HEK293 (cell line): ENCODE data around the gene SLK.

Experiments used
- GLI4 ChIP-seq: fragments of 450-650 bp; formaldehyde crosslinking; IDR thresholded peaks from 2 replicates; pipeline ENCODE4 v1.5.1; 2016; ENCODE audit warnings: missing biosample characterization, missing genetic modification characterization
- SP2 ChIP-seq: fragments of 450-650 bp; formaldehyde crosslinking; IDR thresholded peaks from 2 replicates; pipeline ENCODE4 v1.5.1; 2016; ENCODE audit warnings: missing biosample characterization, missing genetic modification characterization
- ZBTB17 ChIP-seq: fragments of 450-650 bp; formaldehyde crosslinking; IDR thresholded peaks from 2 replicates; pipeline ENCODE4 v1.5.1; 2016; ENCODE audit warnings: missing biosample characterization, missing genetic modification characterization
- ZBTB8A ChIP-seq: fragments of 450-650 bp; formaldehyde crosslinking; IDR thresholded peaks from 2 replicates; pipeline ENCODE4 v1.5.1; 2016; ENCODE audit warnings: missing biosample characterization, missing genetic modification characterization
- ZEB2 ChIP-seq: fragments of 450-650 bp; formaldehyde crosslinking; IDR thresholded peaks from 2 replicates; pipeline ENCODE4 v1.5.1; 2016; ENCODE audit warnings: missing biosample characterization, missing genetic modification characterization
- ZNF133 ChIP-seq: fragments of 450-650 bp; formaldehyde crosslinking; IDR thresholded peaks from 2 replicates; pipeline ENCODE4 v1.5.1; 2016; ENCODE audit warnings: missing biosample characterization, missing genetic modification characterization
- ZNF501 ChIP-seq: fragments of 450-650 bp; formaldehyde crosslinking; IDR thresholded peaks from 2 replicates; pipeline ENCODE4 v1.5.1; 2016; ENCODE audit warnings: missing biosample characterization, missing genetic modification characterization
- ZNF660 ChIP-seq: fragments of 450-650 bp; IDR thresholded peaks from 2 replicates; pipeline ENCODE4 v1.5.1; 2018; ENCODE audit warnings: missing biosample characterization, mild to moderate bottlenecking, missing genetic modification characterization
- TF ChIP-seq, protein P1 (sequence below): fragments of 450-650 bp; formaldehyde crosslinking; IDR thresholded peaks from 2 replicates; pipeline ENCODE4 v1.5.1; 2016; ENCODE audit warnings: missing biosample characterization, missing genetic modification characterization
- TF ChIP-seq, protein P2 (sequence below): fragments of 450-650 bp; formaldehyde crosslinking; IDR thresholded peaks from 2 replicates; pipeline ENCODE4 v1.5.1; 2016; ENCODE audit warnings: missing biosample characterization, missing genetic modification characterization
- TF ChIP-seq, protein P3 (sequence below): fragments of 450-650 bp; formaldehyde crosslinking; IDR thresholded peaks from 2 replicates; pipeline ENCODE4 v1.5.1; 2016; ENCODE audit warnings: missing biosample characterization, missing genetic modification characterization, low read depth
- TF ChIP-seq, protein P4 (sequence below): fragments of 450-650 bp; formaldehyde crosslinking; IDR thresholded peaks from 2 replicates; pipeline ENCODE4 v1.5.1; 2016; ENCODE audit warnings: missing biosample characterization, missing genetic modification characterization

DNA sequence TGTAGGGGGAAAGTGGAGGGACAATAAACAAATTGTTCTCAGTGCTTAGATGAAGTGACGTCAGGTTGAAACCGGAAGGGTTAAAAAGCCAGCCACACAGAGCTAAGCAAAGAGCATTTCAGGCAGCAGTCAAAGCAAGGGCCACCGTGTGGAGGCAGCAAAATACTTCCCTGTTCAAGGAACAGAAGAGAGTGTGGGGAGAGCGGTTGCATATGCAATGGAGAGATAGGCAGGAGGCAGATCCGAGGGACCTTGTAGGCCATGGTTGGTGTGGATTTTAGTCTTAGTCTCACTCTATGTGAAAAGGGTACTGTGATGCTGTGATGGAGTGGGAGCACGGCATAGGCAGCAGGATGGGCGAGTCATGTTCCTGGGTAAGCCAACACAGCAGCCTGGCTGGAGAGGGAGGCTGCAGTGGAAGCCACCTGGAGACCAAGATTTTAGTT is 45.2 kb upstream of the SLK start:
- TF ChIP-seq ZNF660 (tag by site-specific recombination) (no peak), ZEB2 (no peak), SP2 (tag by site-specific recombination) (no peak), ZBTB8A (tag by site-specific recombination) (no peak), ZBTB17 (tag by site-specific recombination) (no peak), ZNF501 (no peak), GLI4 (tag by site-specific recombination) (no peak), ZNF133 (tag by site-specific recombination) (no peak)
- TF ChIP-seq, protein P1, sequence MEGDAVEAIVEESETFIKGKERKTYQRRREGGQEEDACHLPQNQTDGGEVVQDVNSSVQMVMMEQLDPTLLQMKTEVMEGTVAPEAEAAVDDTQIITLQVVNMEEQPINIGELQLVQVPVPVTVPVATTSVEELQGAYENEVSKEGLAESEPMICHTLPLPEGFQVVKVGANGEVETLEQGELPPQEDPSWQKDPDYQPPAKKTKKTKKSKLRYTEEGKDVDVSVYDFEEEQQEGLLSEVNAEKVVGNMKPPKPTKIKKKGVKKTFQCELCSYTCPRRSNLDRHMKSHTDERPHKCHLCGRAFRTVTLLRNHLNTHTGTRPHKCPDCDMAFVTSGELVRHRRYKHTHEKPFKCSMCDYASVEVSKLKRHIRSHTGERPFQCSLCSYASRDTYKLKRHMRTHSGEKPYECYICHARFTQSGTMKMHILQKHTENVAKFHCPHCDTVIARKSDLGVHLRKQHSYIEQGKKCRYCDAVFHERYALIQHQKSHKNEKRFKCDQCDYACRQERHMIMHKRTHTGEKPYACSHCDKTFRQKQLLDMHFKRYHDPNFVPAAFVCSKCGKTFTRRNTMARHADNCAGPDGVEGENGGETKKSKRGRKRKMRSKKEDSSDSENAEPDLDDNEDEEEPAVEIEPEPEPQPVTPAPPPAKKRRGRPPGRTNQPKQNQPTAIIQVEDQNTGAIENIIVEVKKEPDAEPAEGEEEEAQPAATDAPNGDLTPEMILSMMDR, result peak; percentile 49; the same call in 1 of the 2 replicates
- TF ChIP-seq, protein P2, sequence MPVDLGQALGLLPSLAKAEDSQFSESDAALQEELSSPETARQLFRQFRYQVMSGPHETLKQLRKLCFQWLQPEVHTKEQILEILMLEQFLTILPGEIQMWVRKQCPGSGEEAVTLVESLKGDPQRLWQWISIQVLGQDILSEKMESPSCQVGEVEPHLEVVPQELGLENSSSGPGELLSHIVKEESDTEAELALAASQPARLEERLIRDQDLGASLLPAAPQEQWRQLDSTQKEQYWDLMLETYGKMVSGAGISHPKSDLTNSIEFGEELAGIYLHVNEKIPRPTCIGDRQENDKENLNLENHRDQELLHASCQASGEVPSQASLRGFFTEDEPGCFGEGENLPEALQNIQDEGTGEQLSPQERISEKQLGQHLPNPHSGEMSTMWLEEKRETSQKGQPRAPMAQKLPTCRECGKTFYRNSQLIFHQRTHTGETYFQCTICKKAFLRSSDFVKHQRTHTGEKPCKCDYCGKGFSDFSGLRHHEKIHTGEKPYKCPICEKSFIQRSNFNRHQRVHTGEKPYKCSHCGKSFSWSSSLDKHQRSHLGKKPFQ (tag by site-specific recombination), result no peak
- TF ChIP-seq, protein P3, sequence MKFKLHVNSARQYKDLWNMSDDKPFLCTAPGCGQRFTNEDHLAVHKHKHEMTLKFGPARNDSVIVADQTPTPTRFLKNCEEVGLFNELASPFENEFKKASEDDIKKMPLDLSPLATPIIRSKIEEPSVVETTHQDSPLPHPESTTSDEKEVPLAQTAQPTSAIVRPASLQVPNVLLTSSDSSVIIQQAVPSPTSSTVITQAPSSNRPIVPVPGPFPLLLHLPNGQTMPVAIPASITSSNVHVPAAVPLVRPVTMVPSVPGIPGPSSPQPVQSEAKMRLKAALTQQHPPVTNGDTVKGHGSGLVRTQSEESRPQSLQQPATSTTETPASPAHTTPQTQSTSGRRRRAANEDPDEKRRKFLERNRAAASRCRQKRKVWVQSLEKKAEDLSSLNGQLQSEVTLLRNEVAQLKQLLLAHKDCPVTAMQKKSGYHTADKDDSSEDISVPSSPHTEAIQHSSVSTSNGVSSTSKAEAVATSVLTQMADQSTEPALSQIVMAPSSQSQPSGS, result peak; percentile 87
- TF ChIP-seq, protein P4, sequence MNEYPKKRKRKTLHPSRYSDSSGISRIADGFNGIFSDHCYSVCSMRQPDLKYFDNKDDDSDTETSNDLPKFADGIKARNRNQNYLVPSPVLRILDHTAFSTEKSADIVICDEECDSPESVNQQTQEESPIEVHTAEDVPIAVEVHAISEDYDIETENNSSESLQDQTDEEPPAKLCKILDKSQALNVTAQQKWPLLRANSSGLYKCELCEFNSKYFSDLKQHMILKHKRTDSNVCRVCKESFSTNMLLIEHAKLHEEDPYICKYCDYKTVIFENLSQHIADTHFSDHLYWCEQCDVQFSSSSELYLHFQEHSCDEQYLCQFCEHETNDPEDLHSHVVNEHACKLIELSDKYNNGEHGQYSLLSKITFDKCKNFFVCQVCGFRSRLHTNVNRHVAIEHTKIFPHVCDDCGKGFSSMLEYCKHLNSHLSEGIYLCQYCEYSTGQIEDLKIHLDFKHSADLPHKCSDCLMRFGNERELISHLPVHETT, result no peak
